Measurements from ENCODE around the gene ASTL.

Gene ASTL

GRCh38 chr2:96158554-96158940 lies 20.2 kb upstream of the ASTL start:
- no peak for DNase-seq

- DNase-seq, result peak; percentile 94
These were observed 19.6 kb upstream of the ASTL start for GRCh38 chr2:96157649-96158553.

GRCh38 chr2:96156926-96157648 lies 18.8 kb upstream of the ASTL start:
- DNase-seq, result no peak

- no peak for DNase-seq
These were observed 17.9 kb upstream of the ASTL start for GRCh38 chr2:96156011-96156820.

- DNase-seq, result no peak
These were observed 16.4 kb upstream of the ASTL start for GRCh38 chr2:96154506-96155380.

GRCh38 chr2:96153991-96154431 lies 15.7 kb upstream of the ASTL start:
- no peak for DNase-seq

- DNase-seq, result no peak
These were observed 15.0 kb upstream of the ASTL start for GRCh38 chr2:96153291-96153713.

GRCh38 chr2:96152304-96153161 lies 14.2 kb upstream of the ASTL start:
- no peak for DNase-seq

- no peak for DNase-seq
These were observed 13.4 kb upstream of the ASTL start for GRCh38 chr2:96151595-96152303.

GRCh38 chr2:96150791-96151594 lies 12.7 kb upstream of the ASTL start:
- no peak for DNase-seq

- DNase-seq, result no peak
These were observed 11.8 kb upstream of the ASTL start for GRCh38 chr2:96150007-96150640.

- DNase-seq, result peak; percentile 93
These were observed 10.3 kb upstream of the ASTL start for GRCh38 chr2:96148410-96149217.

- peak; percentile 51 for DNase-seq
These were observed 9.4 kb upstream of the ASTL start for GRCh38 chr2:96147593-96148201.

GRCh38 chr2:96146881-96147592 lies 8.7 kb upstream of the ASTL start:
- no peak for DNase-seq

GRCh38 chr2:96146153-96146880 lies 8.0 kb upstream of the ASTL start:
- DNase-seq, result peak; percentile 98

- peak; percentile 80 for DNase-seq
These were observed 7.5 kb upstream of the ASTL start for GRCh38 chr2:96145848-96146152.

Measured in inflammatory macrophage treated with lipopolysaccharide for 4 hours (primary cell).